Osteocyte (in vitro differentiated cells): Measurements from ENCODE around the gene PDE4B. TPM values are rescaled to one million over a fixed set of nuclear protein-coding genes. Genes with fewer than 3 reads are reported as not detected.

Source experiments
- DNase-seq: peaks from one replicate; pipeline ENCODE4 v3.0.0; 2021; ENCODE audit warnings: mixed read lengths; ENCODE audit not compliant: unreplicated experiment; ENCODE audit errors: extremely low spot score
- H3K27ac Mint-ChIP-seq: one replicate; pipeline ENCODE4 v1.8.0; 2021; ENCODE audit warnings: mild to moderate bottlenecking, mixed read lengths; ENCODE audit not compliant: unreplicated experiment
- H3K27me3 Mint-ChIP-seq: one replicate; pipeline ENCODE4 v1.8.0; 2021; ENCODE audit warnings: mixed read lengths; ENCODE audit not compliant: unreplicated experiment
- H3K36me3 Mint-ChIP-seq: one replicate; pipeline ENCODE4 v1.8.0; 2021; ENCODE audit warnings: mixed read lengths; ENCODE audit not compliant: unreplicated experiment
- H3K4me1 Mint-ChIP-seq: one replicate; pipeline ENCODE4 v1.8.0; 2021; ENCODE audit warnings: mixed read lengths; ENCODE audit not compliant: unreplicated experiment
- H3K4me3 Mint-ChIP-seq: one replicate; pipeline ENCODE4 v1.8.0; 2021; ENCODE audit warnings: mild to moderate bottlenecking, moderate library complexity, mixed read lengths; ENCODE audit not compliant: unreplicated experiment
- H3K9me3 Mint-ChIP-seq: one replicate; pipeline ENCODE4 v1.8.0; 2021; ENCODE audit warnings: mixed read lengths; ENCODE audit not compliant: unreplicated experiment
- total RNA-seq: library from RNA; stranded (reverse); gene quantifications from 2 replicates; pipeline ENCODE4 v1.2.1, GENCODE V29; 2021
- TF ChIP-seq, protein P1 (sequence below): fragments of 200-600 bp; sonication (generic); IDR thresholded peaks from 2 replicates; pipeline ENCODE4 v1.5.0; 2021; ENCODE audit warnings: antibody characterized with exemption, mild to moderate bottlenecking, moderate library complexity

The PDE4B gene
- total RNA-seq, 1 donor from 2014 or later: 53.1 TPM

DNA sequence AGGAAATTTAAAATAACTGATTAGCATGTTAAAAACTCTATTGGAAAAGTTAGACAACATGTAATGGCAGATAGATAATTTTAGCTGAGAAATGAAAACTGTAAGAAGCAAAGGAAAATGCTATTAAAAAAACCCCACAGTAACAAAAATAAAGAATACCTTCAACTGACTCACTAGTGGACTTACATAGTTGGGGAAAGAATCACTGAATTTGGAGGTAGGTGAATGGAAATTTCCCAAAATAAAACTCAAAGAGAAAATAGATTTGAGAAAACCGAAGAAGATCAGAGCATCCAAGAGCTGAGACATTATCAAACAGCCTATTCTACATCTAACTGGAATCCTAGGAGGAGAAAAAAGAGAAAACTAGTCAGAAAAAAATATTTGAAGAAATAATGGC, 34.7 kb downstream of the PDE4B start:
- TF ChIP-seq, protein P1, sequence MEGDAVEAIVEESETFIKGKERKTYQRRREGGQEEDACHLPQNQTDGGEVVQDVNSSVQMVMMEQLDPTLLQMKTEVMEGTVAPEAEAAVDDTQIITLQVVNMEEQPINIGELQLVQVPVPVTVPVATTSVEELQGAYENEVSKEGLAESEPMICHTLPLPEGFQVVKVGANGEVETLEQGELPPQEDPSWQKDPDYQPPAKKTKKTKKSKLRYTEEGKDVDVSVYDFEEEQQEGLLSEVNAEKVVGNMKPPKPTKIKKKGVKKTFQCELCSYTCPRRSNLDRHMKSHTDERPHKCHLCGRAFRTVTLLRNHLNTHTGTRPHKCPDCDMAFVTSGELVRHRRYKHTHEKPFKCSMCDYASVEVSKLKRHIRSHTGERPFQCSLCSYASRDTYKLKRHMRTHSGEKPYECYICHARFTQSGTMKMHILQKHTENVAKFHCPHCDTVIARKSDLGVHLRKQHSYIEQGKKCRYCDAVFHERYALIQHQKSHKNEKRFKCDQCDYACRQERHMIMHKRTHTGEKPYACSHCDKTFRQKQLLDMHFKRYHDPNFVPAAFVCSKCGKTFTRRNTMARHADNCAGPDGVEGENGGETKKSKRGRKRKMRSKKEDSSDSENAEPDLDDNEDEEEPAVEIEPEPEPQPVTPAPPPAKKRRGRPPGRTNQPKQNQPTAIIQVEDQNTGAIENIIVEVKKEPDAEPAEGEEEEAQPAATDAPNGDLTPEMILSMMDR: no peak
- H3K4me3 Mint-ChIP-seq: no peak overlapping the region
- H3K27ac Mint-ChIP-seq: no peak overlapping the region
- H3K36me3 Mint-ChIP-seq: no peaks in the 10 kb centered on the region
- no peaks in the 10 kb centered on the region for H3K9me3 Mint-ChIP-seq
- H3K4me1 Mint-ChIP-seq: no peaks in the 10 kb centered on the region
- peaks cover 22% of the 10 kb centered on the region for H3K27me3 Mint-ChIP-seq
- DNase-seq: no peak

GRCh38 chr1:65830306-65830705, 37.6 kb downstream of the PDE4B start:
- no peaks in the 10 kb centered on the region for H3K9me3 Mint-ChIP-seq
- no peak overlapping the region for H3K4me3 Mint-ChIP-seq
- no peak for DNase-seq
- TF ChIP-seq, protein P1: no peak
- H3K4me1 Mint-ChIP-seq: no peaks in the 10 kb centered on the region
- peaks cover 18% of the 10 kb centered on the region for H3K27me3 Mint-ChIP-seq
- no peak overlapping the region for H3K27ac Mint-ChIP-seq
- H3K36me3 Mint-ChIP-seq: no peaks in the 10 kb centered on the region

DNA sequence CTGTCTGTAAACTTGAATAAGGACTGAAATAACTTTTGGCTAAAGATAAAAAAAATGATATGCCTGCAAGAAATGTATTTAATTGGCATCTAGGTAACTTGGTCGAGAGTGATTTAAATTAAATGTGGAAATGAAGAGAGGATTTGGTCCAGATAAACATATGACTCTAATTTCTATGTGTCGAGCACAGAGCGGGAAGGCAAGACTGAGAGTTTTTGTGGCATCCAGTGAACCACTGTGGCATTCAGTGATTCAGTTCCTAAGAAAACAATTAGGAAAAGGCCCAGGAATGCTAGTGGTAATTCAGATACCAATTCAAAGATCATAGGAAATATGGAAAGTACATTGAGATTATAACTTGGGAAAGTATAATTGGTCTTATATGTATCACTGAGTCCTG, 39.6 kb downstream of the PDE4B start:
- no peak overlapping the region for H3K4me3 Mint-ChIP-seq
- DNase-seq: no peak
- TF ChIP-seq, protein P1: no peak
- H3K36me3 Mint-ChIP-seq: no peaks in the 10 kb centered on the region
- no peak overlapping the region for H3K27ac Mint-ChIP-seq
- H3K27me3 Mint-ChIP-seq: peaks cover 15% of the 10 kb centered on the region
- H3K9me3 Mint-ChIP-seq: no peaks in the 10 kb centered on the region
- H3K4me1 Mint-ChIP-seq: no peaks in the 10 kb centered on the region

DNA sequence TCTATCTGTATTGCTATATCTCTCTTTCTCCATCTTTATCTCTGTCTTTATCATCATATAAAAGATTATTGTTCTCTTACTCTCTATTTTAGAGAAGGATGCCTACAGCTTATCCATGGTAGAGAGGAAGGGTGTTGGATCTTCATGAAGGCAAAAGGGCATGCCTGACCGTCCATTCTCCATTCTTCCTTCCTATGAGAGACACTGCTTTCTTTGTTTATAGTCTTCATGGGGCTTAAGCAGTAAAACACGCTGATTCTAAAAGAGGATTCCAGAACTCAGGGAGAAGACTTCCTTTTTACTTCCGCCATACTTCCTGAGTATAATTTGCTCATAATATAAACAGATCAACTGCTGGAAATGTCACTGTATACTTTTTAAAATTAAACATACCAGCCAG, 44.0 kb downstream of the PDE4B start:
- TF ChIP-seq, protein P1: no peak
- Mint-ChIP-seq H3K4me1 (no peaks in the 10 kb centered on the region), H3K9me3 (no peaks in the 10 kb centered on the region), H3K4me3 (no peak overlapping the region), H3K27me3 (peaks cover 5% of the 10 kb centered on the region), H3K27ac (no peak overlapping the region), H3K36me3 (no peaks in the 10 kb centered on the region)
- DNase-seq: no peak

DNA sequence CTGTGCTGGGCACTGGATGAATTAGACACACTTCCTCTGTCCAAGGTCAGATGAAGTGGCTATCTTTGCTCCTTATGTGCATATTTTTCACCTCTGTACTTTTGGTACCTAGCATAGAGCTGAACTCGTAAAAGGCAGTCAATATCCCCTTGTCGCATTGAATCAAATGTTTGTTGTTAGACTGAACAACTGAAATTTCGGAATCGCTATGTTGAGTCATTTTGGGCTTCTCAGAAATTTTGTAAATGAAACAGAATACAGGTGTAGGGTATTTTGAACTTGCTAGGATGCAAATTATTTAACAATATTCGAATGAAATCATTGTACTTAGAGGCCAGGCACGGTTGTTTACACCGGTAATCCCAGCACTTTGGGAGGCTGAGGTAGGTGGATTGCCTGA, 48.0 kb downstream of the PDE4B start:
- peaks cover 7% of the 10 kb centered on the region for H3K27me3 Mint-ChIP-seq
- H3K4me1 Mint-ChIP-seq: no peaks in the 10 kb centered on the region
- no peak overlapping the region for H3K27ac Mint-ChIP-seq
- no peaks in the 10 kb centered on the region for H3K9me3 Mint-ChIP-seq
- no peaks in the 10 kb centered on the region for H3K36me3 Mint-ChIP-seq
- no peak for DNase-seq
- TF ChIP-seq, protein P1: no peak
- no peak overlapping the region for H3K4me3 Mint-ChIP-seq
